Measurements from ENCODE around the gene MTFR2.

- TF ChIP-seq CTCF (IDR thresholded peaks at IDR 0.05) (no peak), POLR2A (IDR thresholded peaks at IDR 0.05) (no peak)
Measured at GRCh38 chr6:136282906-136283305, 32.8 kb upstream of the MTFR2 start.

Measured in tibial nerve (tissue), 3 donors.